Renal pelvis (tissue), 4 donors: ENCODE results near the gene ARHGAP44. TPM values are rescaled to one million over a fixed set of nuclear protein-coding genes. Genes with fewer than 3 reads are reported as not detected.

ENCODE experiments used
- DNase-seq: peaks from one replicate; pipeline ENCODE4 v3.0.0-alpha.2; 2013
- polyA plus RNA-seq, 3 donors: library from polyadenylated mRNA; unstranded; fragments of 120-200 nt; gene quantifications; one replicate each; pipeline ENCODE4 v1.2.1, GENCODE V29; 2013; ENCODE audit not compliant: insufficient read length in 3 of 3

Gene ARHGAP44
- polyA plus RNA-seq, 3 donors: 6.6 to 9.7 (median 9.0) TPM

DNA sequence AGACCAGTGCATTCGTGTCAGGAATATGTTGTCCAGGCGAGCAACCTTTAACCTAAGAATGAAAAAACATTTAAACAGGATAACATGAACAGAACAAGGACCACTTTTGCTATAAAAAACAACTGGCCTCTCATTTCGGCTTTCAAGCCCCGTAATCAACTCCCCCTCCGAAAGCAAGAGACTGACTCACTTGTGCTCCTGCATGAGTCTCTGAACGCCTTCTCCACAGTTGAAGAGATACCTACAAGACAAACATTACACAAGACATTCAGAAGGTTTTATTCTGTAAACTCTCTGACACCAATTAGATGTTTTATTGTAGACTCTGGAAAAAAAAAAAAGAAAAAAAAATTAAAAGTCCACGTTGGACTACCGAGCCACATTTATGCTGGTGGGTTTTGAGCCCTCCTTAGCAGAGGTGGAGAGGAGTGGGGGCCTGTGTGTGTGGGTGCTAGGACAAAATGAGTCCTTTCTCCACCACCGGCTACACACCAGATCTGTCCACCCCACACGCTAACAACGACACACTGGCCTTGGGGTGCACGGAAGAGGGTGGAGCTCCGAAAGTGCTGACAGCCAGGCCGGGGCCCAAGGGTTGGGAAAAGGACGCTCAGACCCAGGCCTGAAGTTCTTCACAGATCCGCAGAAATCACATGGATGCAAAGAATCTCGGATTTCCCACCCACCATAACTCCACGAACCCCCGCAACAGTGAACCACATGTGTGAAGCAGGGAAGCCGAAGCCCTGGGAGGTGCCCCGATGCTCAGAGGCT, 227.8 kb downstream of the ARHGAP44 start:
- no peak for DNase-seq

DNA sequence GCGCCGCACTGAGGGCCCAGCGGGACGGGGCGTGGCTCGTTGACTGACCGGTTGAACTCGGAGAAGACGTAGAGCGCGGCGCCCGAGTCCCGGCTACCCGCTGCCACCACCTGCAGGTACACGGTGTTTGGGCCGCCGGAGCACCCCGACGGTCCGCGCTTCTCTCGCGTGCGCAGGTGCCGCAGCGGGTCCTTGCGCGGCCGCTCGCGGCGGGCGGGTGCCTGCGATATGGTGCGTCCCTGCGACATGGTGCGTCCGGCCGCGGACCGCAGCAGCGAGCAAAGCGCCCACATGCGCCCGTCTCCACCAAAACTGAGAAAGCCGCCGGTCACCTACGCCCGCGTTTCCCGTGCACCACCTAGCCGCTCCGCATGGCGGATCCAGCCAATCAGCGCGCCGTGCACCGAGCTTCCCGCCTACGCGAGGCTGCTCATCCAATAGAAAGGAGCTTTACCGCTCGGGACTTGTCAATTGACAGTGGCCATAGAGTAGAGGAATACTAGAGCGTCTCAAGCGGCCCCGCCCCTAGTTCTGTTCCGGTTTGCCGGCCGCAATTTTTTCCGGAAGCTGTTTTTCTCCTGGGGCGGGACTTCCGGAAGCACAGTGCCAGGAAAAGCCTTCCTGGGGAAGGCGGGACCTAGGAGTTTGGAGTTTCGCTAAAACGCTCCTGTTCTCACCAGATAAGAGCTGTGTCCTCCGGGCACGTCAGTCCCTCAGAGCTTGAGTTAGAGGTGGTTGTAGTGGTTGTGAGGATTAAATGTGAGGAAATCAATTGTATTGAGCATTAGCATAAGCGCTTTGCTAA, 228.6 kb downstream of the ARHGAP44 start, which contains the start of gene ELAC2:
TSS of gene ELAC2 (minus strand) at position 373 of the 805 bp plus-strand sequence. CDS start at position 293, 80 bp downstream.
- DNase-seq: peak; percentile 99

DNA sequence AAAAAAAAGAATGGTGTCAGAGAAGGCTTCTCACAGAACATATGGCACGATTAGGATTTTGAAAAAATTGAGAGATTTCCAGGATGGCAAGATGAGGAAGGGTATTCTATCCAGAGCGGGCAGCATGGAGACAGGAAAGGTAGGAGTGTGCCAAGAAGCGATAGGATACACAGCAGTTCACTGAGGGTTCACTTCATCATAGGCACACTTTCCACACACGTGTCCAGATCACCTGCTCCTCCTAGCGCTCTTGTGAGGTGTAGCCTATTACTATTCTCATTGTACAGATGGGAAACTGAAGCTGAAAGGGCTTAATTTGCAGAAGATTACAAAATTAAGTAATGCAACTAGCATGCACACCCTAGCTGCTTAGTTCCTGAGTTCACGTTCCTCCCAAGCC, 234.7 kb downstream of the ARHGAP44 start:
- no peak for DNase-seq

DNA sequence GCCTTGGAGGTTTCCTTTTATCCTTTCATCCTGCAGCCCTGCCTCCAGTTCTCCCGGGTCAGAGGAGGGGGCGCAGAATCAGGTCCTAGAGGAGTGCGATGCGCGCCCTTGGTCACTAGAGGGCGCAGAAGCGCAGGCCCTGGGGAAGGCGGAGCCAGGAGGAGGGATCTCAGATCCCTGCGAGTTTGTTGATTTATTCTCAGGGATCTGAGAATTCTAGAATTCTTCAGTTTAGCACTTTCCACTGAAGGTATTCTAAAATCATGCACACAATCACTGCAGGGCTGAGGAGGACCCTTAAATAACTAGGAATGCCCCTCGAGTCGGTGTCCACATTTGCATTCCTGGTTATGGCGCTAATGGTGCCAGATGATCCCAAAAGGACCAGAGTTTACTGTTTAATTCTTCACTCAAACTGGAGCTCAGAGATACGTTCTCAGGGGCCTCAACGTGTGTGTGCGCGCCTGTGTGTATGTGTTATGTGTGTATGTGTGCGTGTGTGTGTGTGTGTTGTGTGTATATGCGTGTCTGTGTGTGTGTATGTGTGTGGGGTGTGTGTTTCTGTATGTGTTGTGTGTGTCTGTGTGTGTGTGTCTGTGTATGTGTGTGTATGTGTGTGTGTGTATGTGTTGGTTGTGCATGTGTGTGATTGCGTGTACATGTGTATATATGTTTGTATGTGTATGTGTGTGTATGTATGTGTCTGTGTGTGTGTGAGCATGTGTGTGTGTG, 235.4 kb downstream of the ARHGAP44 start:
- DNase-seq: peak; percentile 53

DNA sequence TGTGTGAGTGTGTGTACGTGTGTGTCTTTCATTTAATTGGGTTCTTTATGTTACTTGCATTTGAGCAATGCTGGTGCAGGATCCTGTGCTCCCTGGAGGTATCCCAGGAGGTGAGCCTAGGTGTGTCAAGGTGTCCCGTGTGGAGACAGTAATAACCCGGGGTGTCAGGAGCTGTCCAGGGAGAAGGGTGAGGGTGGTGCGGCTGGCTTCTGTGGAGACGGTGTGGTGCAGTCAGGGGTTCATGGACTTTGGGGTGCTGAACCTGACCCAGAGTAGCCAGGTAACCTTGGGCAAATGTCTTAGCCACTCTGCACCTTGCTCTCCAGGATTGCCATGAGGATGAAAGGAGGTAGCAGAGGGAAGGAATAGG, 235.9 kb downstream of the ARHGAP44 start:
- DNase-seq: no peak

DNA sequence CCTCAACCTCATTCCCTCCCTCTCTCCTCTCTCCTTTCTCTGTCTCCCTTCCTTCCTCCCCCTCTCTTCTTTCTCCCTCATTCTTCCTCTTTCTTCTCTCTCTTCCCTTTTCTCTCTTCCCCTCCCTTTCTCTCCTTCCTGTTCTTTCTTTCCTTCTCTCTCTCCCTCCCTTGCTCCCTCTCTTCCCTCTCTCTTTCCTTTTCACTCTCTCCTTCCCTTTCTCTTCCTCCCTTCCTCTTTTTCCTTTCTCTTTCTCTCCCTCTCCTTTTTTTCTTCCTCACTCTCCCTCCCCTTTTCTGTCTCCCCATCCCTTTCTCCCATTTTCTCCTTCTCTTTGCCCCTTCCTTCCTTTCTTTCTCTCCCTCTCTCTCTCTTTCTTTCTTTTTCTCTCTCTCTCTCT, 236.4 kb downstream of the ARHGAP44 start:
- DNase-seq: no peak

DNA sequence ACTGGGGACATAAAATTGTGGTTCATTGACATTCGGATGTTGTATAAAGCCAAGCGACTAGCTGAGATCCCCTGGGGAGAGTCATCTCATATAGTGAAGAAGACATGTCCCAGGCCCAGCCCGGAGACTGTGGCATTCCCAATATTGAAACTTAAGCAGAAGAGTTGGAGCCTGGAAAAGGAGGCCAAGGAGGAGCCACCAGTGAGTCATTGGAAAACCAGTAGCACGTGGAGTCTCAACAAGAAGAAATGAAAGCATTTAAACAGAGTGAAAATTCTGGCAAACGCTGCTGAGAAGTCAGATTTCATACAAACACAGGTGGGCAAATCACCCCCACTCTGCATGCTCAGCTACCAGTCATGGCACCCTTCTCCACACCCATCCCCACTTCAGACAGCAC, 237.9 kb downstream of the ARHGAP44 start:
- no peak for DNase-seq

DNA sequence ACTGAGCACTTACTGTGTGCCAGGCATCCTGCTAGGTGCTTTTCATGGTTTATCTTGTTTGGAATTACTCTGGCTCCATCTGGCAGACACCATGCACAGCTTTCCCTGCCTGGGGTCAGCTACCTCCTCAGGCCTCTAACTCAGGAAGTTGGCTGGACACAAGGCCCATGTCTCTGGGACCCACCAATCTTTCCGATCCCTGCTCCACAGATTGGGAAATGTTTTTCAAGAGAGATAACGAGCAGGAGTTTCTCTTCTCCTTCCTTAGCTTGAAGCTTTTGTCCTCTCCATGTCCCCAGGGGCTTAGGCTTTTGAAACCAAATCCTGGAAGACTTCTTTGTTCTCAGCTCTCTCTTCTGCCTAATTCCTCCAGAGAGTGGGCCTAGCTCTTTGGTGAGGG, 240.0 kb downstream of the ARHGAP44 start:
- DNase-seq: no peak

DNA sequence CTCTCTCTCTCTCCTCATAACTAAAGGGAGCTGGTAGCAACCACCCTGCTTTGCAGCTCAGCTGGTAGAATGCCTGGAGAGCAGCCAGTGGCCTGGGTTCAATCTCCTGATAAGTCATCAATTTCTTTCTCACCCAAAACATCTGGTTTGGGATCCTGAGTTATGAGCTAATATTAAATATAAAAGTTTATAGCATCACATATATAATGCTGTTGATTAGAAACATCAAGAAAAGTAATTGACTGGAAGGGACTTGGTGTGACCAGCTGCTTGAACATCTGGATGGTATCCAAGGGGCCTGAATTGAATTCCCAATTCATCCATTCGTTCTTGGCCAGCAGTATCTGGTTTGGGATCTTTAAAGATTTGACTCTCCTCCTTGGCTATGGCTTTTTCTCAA, 240.8 kb downstream of the ARHGAP44 start:
- no peak for DNase-seq

DNA sequence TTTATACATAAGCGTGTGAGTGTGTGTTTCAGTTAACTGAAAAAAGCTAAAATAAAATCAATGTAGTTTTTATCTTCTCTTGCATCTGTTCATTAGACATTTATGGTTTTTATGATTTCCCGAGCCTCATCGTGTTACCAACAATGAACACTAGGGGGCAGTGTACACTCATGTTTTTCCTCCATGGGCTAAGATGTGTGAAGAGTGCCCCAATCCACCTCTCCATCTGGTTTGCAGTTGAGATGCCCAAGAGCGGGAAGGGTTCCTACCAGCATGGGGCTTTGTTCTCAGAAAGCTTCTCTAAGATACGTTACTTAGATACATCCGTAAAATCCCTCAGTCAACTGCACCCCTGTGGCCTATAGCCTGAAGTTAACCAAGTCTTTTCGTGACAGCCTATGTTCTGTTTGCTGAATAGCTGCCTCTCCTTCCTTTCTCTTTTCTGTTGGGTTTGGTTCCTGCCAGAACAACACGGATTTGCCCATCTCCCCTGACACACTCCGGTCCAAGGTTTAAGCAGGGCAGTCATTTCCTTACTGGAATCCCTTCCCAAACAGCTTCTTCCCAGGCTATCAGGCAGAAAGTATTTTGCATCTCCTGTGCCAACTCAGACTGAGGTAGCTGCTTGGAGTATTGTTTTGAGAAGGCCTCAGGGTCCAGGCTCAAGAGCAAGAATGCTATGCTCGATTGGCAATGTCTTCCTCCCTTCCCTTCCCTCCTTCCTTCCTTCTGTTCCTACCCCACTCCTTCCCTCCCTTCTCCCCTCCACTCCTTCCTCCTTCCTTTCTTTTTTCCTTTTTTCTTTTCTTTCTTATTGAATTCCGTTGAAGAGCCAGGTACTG, 241.4 kb downstream of the ARHGAP44 start:
- DNase-seq: no peak

DNA sequence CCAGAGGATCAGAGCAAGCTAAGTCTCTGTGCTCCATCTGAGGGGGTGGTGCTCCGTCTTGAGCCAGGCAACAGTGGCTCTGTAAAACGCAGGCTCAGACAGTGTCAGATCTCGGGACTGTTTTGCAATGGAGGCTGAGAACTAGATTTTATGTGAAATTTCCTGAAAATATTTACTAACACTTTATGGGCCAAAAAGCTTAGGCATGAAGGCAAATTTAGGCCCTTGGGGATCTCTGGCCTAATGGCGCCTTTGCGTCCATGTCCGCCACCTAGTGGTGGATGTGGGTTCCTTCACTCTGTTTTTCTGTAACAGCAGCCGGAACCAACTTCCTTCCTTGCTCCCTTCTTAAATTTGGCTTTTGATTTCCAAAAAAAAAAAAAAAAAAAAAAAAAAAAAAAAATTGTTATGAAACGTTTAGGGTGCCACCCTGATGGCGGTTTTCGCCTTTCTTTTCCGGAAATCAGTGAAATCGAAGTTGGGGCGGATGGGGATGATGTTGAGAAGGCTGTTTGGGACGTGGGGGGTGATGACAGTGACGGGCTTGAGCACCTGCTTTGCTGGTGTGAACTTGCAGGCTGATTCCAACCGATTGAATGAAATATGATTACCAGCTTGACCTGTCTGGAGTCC, 242.5 kb downstream of the ARHGAP44 start:
- no peak for DNase-seq

DNA sequence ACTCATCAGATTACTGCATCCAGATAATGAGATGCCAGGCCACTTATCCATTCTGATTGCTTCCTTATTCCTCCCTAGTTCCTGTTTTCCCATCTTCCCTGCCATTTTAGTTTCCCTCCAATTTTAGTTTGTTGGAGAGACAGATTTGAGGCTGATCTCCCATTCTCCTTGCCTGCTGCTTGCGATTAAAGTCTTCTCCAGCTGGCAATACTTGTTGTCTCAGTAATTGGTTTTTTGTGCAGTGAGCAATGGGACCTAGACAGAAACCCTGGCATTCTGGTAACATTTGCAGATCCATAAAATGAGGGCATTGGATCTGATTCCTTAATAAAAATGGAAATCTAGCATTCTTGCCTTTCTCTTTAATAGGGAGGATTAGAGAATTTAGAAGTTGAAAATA, 246.1 kb downstream of the ARHGAP44 start:
- no peak for DNase-seq

DNA sequence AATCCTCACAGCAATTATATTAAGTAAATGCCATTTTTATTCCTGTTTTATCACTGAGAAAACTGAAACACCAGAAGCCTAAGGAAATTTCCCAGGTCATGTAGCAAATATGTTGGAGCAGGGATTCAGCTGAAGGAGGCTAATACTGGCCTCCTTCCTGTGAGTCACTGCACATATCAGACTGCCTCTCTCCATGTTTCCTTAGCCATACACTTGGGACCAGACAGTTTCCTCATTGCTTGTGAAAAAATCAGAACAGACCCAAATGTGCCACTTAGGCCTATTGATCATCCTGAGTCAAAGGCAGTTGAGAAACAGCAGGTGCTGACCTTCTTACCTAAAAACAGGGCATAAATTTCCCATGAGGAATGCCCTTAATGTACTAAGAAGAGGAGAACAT, 247.5 kb downstream of the ARHGAP44 start:
- DNase-seq: no peak

DNA sequence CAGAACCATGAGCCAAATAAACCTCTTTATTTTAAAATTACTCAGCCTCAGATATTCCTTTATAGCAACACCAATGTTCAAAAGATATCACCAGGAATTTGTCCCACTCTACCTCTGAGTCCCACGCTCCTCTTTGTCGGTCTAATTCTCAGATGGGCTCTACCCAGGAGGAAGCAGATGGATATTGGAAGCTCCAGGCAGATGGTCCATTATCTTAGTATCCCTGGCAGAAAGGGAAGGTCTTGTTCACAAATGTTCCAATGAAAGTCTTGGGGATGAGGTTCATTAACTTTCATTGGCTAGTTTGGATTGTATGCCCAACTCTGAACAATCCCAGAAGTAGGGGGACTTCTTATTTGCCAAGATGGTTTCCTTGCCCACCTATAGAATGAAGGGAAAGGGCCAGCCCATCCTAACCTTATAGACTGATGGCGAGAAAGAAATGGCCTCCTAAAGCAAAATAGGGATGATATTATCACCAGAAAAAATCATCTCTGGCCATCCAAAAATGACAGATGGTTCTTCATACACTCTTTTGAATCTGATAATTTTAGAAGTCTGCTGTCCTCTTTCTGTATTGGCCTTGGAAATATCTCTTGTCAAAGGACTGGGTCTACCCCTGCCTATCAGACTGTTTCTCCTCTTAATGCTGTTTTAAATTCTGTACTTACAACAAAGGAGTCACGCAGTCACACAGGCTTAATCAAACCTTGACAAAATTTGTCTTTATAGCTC, 249.8 kb downstream of the ARHGAP44 start:
- no peak for DNase-seq

Other genes starting within 250 kb of the ARHGAP44 start
- gene MYOCD, start 123.6 kb upstream of the ARHGAP44 start, polyA plus RNA-seq: 1 to 10 TPM; 2.2 to 6.4 (median 6.3) TPM
- gene ELAC2, start 228.5 kb downstream of the ARHGAP44 start, polyA plus RNA-seq: 10 to 100 TPM; 67.3 to 82.1 (median 80.7) TPM